ENCODE data around the gene MROH9. TPM values are rescaled to one million over a fixed set of nuclear protein-coding genes. Genes with fewer than 3 reads are reported as not detected.

MROH9 gene
- polyA plus RNA-seq, 1 donor from 2014 or later: not detected

- no peak overlapping the region for H3K27ac ChIP-seq (ENCODE audit: low read length)
- H2AFZ ChIP-seq (ENCODE audit: low read depth, low read length): no peak overlapping the region
- H3K9ac ChIP-seq (ENCODE audit: low read length): no peak overlapping the region
These were observed 139.7 kb downstream of the MROH9 start for GRCh38 chr1:171075041-171075440.

GRCh38 chr1:171081314-171081753, 146.0 kb downstream of the MROH9 start:
- no peaks in the 10 kb centered on the region for H3F3A ChIP-seq (ENCODE audit: insufficient read depth, low read length, poor library complexity, severe bottlenecking)
- H4K20me1 ChIP-seq (ENCODE audit: insufficient read depth): no peaks in the 10 kb centered on the region
- no peak overlapping the region for H3K9ac ChIP-seq (ENCODE audit: low read length)
- H3K27me3 ChIP-seq (ENCODE audit: insufficient read depth, low read depth, low read length): no peaks in the 10 kb centered on the region
- H3K27ac ChIP-seq (ENCODE audit: low read length): no peak overlapping the region
- TF ChIP-seq CTCF (IDR thresholded peaks at IDR 0.05; ENCODE audit: poor library complexity, severe bottlenecking) (peak; percentile 52), EP300 (conservative IDR thresholded peaks at IDR 0.05; ENCODE audit: poor library complexity, severe bottlenecking) (no peak), POLR2AphosphoS5 (IDR thresholded peaks at IDR 0.05) (no peak), SMC3 (conservative IDR thresholded peaks at IDR 0.05; ENCODE audit: poor library complexity) (peak; percentile 40), RAD21 (conservative IDR thresholded peaks at IDR 0.05) (peak; percentile 47), TAF1 (IDR thresholded peaks at IDR 0.05; ENCODE audit: low read depth) (no peak), REST (IDR thresholded peaks at IDR 0.05; ENCODE audit: borderline replicate concordance) (no peak), EZH2 (IDR thresholded peaks at IDR 0.05; ENCODE audit: borderline replicate concordance, insufficient read depth, low read length, poor library complexity, severe bottlenecking) (no peak), MXI1 (conservative IDR thresholded peaks at IDR 0.05; ENCODE audit: poor library complexity, severe bottlenecking) (no peak)
- no peaks in the 10 kb centered on the region for H3K36me3 ChIP-seq (ENCODE audit: insufficient read depth, low read length)
- H3K4me2 ChIP-seq (ENCODE audit: low read length): no peak overlapping the region
- no peaks in the 10 kb centered on the region for H3K9me3 ChIP-seq (ENCODE audit: low read length)
- H3K4me3 ChIP-seq (ENCODE audit: low read length): no peak overlapping the region
- H3K9me2 ChIP-seq (ENCODE audit: insufficient read depth, low read length): no peaks in the 10 kb centered on the region
- H2AFZ ChIP-seq (ENCODE audit: low read depth, low read length): no peak overlapping the region
- no peaks in the 10 kb centered on the region for H3K79me2 ChIP-seq (replicated peaks; ENCODE audit: insufficient read depth, low read length)

More at GRCh38 chr1:171075041-171075440, 139.7 kb downstream of the MROH9 start:
- Histone ChIP-seq H3F3A (ENCODE audit: insufficient read depth, low read length, poor library complexity, severe bottlenecking) (no peaks in the 10 kb centered on the region), H3K27me3 (ENCODE audit: insufficient read depth, low read depth, low read length) (no peaks in the 10 kb centered on the region), H3K9me3 (ENCODE audit: low read length) (no peaks in the 10 kb centered on the region), H4K20me1 (ENCODE audit: insufficient read depth) (no peaks in the 10 kb centered on the region), H3K4me3 (ENCODE audit: low read length) (no peak overlapping the region), H3K36me3 (ENCODE audit: insufficient read depth, low read length) (no peaks in the 10 kb centered on the region), H3K4me2 (ENCODE audit: low read length) (no peak overlapping the region), H3K9me2 (ENCODE audit: insufficient read depth, low read length) (no peaks in the 10 kb centered on the region), H3K79me2 (replicated peaks; ENCODE audit: insufficient read depth, low read length) (no peaks in the 10 kb centered on the region)
- TF ChIP-seq MXI1 (conservative IDR thresholded peaks at IDR 0.05; ENCODE audit: poor library complexity, severe bottlenecking) (no peak), POLR2AphosphoS5 (IDR thresholded peaks at IDR 0.05) (no peak), SMC3 (conservative IDR thresholded peaks at IDR 0.05; ENCODE audit: poor library complexity) (no peak), RAD21 (conservative IDR thresholded peaks at IDR 0.05) (no peak), CTCF (IDR thresholded peaks at IDR 0.05; ENCODE audit: poor library complexity, severe bottlenecking) (no peak), EP300 (conservative IDR thresholded peaks at IDR 0.05; ENCODE audit: poor library complexity, severe bottlenecking) (no peak), TAF1 (IDR thresholded peaks at IDR 0.05; ENCODE audit: low read depth) (no peak)

All from neural cell (in vitro differentiated cells).